Measurements from ENCODE around the gene C9orf43.

DNA sequence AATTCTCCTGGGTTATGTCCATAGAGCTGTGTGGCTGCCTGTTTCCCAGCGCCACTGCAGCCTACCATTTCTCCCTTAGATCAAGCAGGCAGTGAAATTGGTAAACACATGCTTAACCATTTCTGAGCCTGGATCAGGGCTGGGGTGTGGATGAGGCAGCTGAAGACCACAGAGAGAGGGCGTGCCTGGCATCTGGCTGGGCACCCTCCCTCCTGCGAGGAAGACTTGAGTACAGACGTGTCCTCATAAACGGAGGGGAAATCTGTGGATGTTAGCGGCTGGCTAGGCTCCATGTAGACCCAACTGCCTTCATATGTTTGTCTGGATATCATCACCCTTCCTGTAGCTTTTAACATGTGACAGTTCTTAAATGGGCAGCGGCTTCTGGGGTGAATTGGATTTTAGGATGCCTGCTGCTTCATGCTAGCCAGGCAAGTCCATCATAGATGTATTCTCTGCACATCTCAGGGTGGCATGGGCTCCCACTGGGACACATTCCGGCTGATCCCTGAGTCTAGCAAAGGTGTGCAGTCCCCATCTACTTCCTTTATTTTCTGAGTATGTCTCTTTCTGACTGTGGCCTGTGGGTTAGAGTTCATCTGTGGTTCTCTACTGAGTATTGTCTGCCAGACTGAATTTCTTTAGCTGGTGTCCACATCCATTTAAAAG is 63.9 kb downstream of the C9orf43 start:
- TF ChIP-seq, protein P1, sequence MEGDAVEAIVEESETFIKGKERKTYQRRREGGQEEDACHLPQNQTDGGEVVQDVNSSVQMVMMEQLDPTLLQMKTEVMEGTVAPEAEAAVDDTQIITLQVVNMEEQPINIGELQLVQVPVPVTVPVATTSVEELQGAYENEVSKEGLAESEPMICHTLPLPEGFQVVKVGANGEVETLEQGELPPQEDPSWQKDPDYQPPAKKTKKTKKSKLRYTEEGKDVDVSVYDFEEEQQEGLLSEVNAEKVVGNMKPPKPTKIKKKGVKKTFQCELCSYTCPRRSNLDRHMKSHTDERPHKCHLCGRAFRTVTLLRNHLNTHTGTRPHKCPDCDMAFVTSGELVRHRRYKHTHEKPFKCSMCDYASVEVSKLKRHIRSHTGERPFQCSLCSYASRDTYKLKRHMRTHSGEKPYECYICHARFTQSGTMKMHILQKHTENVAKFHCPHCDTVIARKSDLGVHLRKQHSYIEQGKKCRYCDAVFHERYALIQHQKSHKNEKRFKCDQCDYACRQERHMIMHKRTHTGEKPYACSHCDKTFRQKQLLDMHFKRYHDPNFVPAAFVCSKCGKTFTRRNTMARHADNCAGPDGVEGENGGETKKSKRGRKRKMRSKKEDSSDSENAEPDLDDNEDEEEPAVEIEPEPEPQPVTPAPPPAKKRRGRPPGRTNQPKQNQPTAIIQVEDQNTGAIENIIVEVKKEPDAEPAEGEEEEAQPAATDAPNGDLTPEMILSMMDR (IDR thresholded peaks at IDR 0.05), result no peak
- TF ChIP-seq POLR2A (IDR thresholded peaks at IDR 0.05), result no peak
